Measurements from ENCODE around the gene KCNQ1OT1.

KCNQ1OT1 gene

GRCh38 chr11:2559527-2560311 lies 140.1 kb downstream of the KCNQ1OT1 start:
- no peak for DNase-seq (ENCODE audit: low read depth in 2 of 3, low spot score in 1 of 3)

- DNase-seq (ENCODE audit: low read depth in 2 of 3, low spot score in 1 of 3) = no peak
These were observed 140.8 kb downstream of the KCNQ1OT1 start for GRCh38 chr11:2558861-2559526.

- DNase-seq (ENCODE audit: low read depth in 2 of 3, low spot score in 1 of 3) = no peak
These were observed 141.4 kb downstream of the KCNQ1OT1 start for GRCh38 chr11:2558397-2558796.
